Osteoblast (primary cell): ENCODE data around the gene GC. TPM values are rescaled to one million over a fixed set of nuclear protein-coding genes. Genes with fewer than 3 reads are reported as not detected.
"Not testable (repeated sequence)": the region's sequence is repeated elsewhere in the genome, so short reads cannot be mapped to it uniquely, and the experiment has no call there.

Experiments
- DNase-seq: peaks from one replicate; pipeline ENCODE4 v3.0.0; 2011; ENCODE audit warnings: low spot score, mixed read lengths; ENCODE audit not compliant: insufficient read length; ENCODE audit errors: missing footprints
- H2AFZ ChIP-seq: 2 replicates; pipeline ENCODE4 v1.6.0; 2011; ENCODE audit warnings: mild to moderate bottlenecking, low read length
- H3K27ac ChIP-seq: 2 replicates; pipeline ENCODE4 v1.5.1; 2011; ENCODE audit warnings: mild to moderate bottlenecking, low read depth, low read length, moderate library complexity
- H3K27me3 ChIP-seq: 2 replicates; pipeline ENCODE4 v1.6.0; 2012; ENCODE audit warnings: mild to moderate bottlenecking, control low read depth, inconsistent platforms, low read length, moderate library complexity; ENCODE audit not compliant: insufficient read depth
- H3K36me3 ChIP-seq: 2 replicates; pipeline ENCODE4 v1.5.1; 2011; ENCODE audit warnings: mild to moderate bottlenecking, low read length, control low read depth, moderate library complexity; ENCODE audit not compliant: insufficient read depth
- H3K4me1 ChIP-seq: 2 replicates; pipeline ENCODE4 v1.5.1; 2011; ENCODE audit warnings: mild to moderate bottlenecking, low read length, control low read depth, moderate library complexity; ENCODE audit not compliant: insufficient read depth
- H3K4me2 ChIP-seq: 2 replicates; pipeline ENCODE4 v1.6.0; 2011; ENCODE audit warnings: mild to moderate bottlenecking, low read length; ENCODE audit not compliant: insufficient read depth
- H3K4me3 ChIP-seq: fragments of 200-600 bp; sonication (generic); 3 replicates; pipeline ENCODE4 v1.5.1; 2012; ENCODE audit warnings: mild to moderate bottlenecking, low read length, inconsistent platforms; ENCODE audit not compliant: insufficient read depth
- H3K79me2 ChIP-seq: 2 replicates; pipeline ENCODE4 v1.6.0; 2012; ENCODE audit warnings: mild to moderate bottlenecking, low read length, control low read depth, inconsistent platforms; ENCODE audit not compliant: insufficient read depth
- H3K9me3 ChIP-seq: 2 replicates; pipeline ENCODE4 v1.5.1; 2011; ENCODE audit warnings: low read depth, low read length, control low read depth
- H4K20me1 ChIP-seq: 2 replicates; pipeline ENCODE4 v1.6.0; 2012; ENCODE audit warnings: mild to moderate bottlenecking, low read length, control low read depth; ENCODE audit not compliant: insufficient read depth
- CTCF ChIP-seq: IDR thresholded peaks from 2 replicates; pipeline ENCODE4 v1.5.1; 2011; ENCODE audit warnings: mild to moderate bottlenecking, low read depth, low read length, moderate library complexity; ENCODE audit errors: extremely low read depth
- total RNA-seq: library from RNA; depleted of rRNA; stranded (reverse); fragments of >200 nt; gene quantifications from 2 replicates; pipeline ENCODE4 v1.2.3, GENCODE V29; 2012

GC gene
- total RNA-seq, 1 donor, result not detected

- no peak overlapping the region for H2AFZ ChIP-seq
- H3K36me3 ChIP-seq, result no peaks in the 10 kb centered on the region
- no peaks in the 10 kb centered on the region for H3K79me2 ChIP-seq
- H3K4me3 ChIP-seq, result no peak overlapping the region
- no peak overlapping the region for H3K4me2 ChIP-seq
- no peaks in the 10 kb centered on the region for H4K20me1 ChIP-seq
- H3K4me1 ChIP-seq, result no peaks in the 10 kb centered on the region
- no peaks in the 10 kb centered on the region for H3K27me3 ChIP-seq
- H3K27ac ChIP-seq, result no peak overlapping the region
- no peak for DNase-seq
- TF ChIP-seq CTCF, result no peak
- H3K9me3 ChIP-seq, result no peaks in the 10 kb centered on the region
These were observed 44.6 kb upstream of the GC start for GRCh38 chr4:71828470-71828869.

- Histone ChIP-seq H3K4me2 (no peak overlapping the region), H3K4me1 (no peaks in the 10 kb centered on the region), H3K36me3 (no peaks in the 10 kb centered on the region), H2AFZ (no peak overlapping the region), H3K4me3 (no peak overlapping the region), H4K20me1 (no peaks in the 10 kb centered on the region), H3K27me3 (no peaks in the 10 kb centered on the region), H3K9me3 (no peaks in the 10 kb centered on the region), H3K27ac (no peak overlapping the region), H3K79me2 (no peaks in the 10 kb centered on the region)
- DNase-seq, result no peak
- TF ChIP-seq CTCF, result no peak
These were observed 43.9 kb upstream of the GC start for GRCh38 chr4:71827826-71828225.

- no peaks in the 10 kb centered on the region for H3K79me2 ChIP-seq
- no peak overlapping the region for H3K4me2 ChIP-seq
These were observed 32.9 kb upstream of the GC start for GRCh38 chr4:71816676-71817303.

GRCh38 chr4:71814433-71814832, 30.6 kb upstream of the GC start:
- H3K27me3 ChIP-seq, result no peaks in the 10 kb centered on the region
- H3K36me3 ChIP-seq, result no peaks in the 10 kb centered on the region
- H3K79me2 ChIP-seq, result no peaks in the 10 kb centered on the region
- H3K4me3 ChIP-seq, result no peak overlapping the region
- H3K4me2 ChIP-seq, result no peak overlapping the region
- no peaks in the 10 kb centered on the region for H4K20me1 ChIP-seq
- no peak for TF ChIP-seq CTCF
- no peak overlapping the region for H3K27ac ChIP-seq
- no peak overlapping the region for H2AFZ ChIP-seq
- no peak for DNase-seq
- no peaks in the 10 kb centered on the region for H3K9me3 ChIP-seq
- H3K4me1 ChIP-seq, result no peaks in the 10 kb centered on the region

More at GRCh38 chr4:71816676-71817303, 32.9 kb upstream of the GC start:
- no peak for TF ChIP-seq CTCF
- Histone ChIP-seq H3K27me3 (no peaks in the 10 kb centered on the region), H3K27ac (no peak overlapping the region), H3K36me3 (no peaks in the 10 kb centered on the region), H3K4me3 (no peak overlapping the region), H3K9me3 (no peaks in the 10 kb centered on the region), H4K20me1 (no peaks in the 10 kb centered on the region), H2AFZ (no peak overlapping the region), H3K4me1 (no peaks in the 10 kb centered on the region)
- no peak for DNase-seq

- not testable (repeated sequence) for H3K4me1 ChIP-seq, H3K9me3 ChIP-seq, H3K27me3 ChIP-seq, H3K79me2 ChIP-seq, H3K4me2 ChIP-seq, H4K20me1 ChIP-seq, H3K36me3 ChIP-seq, H3K27ac ChIP-seq, H2AFZ ChIP-seq, DNase-seq, H3K4me3 ChIP-seq
These were observed 25.9 kb upstream of the GC start for GRCh38 chr4:71809805-71810204.
